GM19438 (cell line): ENCODE measurements around the gene IGFL4.

Experiments used
- ATAC-seq: cut with Tn5 transposase; IDR thresholded peaks from one replicate; pipeline ENCODE4 v1.9.1; 2021; ENCODE audit warnings: low read depth; ENCODE audit not compliant: unreplicated experiment

The IGFL4 gene

GRCh38 chr19:46022431-46023310 lies 18.1 kb downstream of the IGFL4 start, which contains the start of gene PGLYRP1:
TSS of gene PGLYRP1 (minus strand) at chr19:46023053. CDS start at chr19:46023021, 32 bp downstream.
- no peak for ATAC-seq

- ATAC-seq, result no peak
Observed at GRCh38 chr19:46022061-46022430, 18.8 kb downstream of the IGFL4 start.

GRCh38 chr19:46021531-46022041 lies 19.2 kb downstream of the IGFL4 start:
- ATAC-seq, result no peak

GRCh38 chr19:46020819-46021125 lies 20.0 kb downstream of the IGFL4 start:
- ATAC-seq, result no peak

- no peak for ATAC-seq
Observed at GRCh38 chr19:46019270-46019669, 21.5 kb downstream of the IGFL4 start.

GRCh38 chr19:46018729-46019251 lies 22.0 kb downstream of the IGFL4 start:
- ATAC-seq, result no peak

- ATAC-seq, result no peak
Observed at GRCh38 chr19:46017874-46018675, 22.7 kb downstream of the IGFL4 start.

- no peak for ATAC-seq
Observed at GRCh38 chr19:46017095-46017429, 23.7 kb downstream of the IGFL4 start.

GRCh38 chr19:46016426-46017094 lies 24.2 kb downstream of the IGFL4 start:
- ATAC-seq, result no peak

GRCh38 chr19:46015687-46016425 lies 24.9 kb downstream of the IGFL4 start:
- ATAC-seq, result no peak

GRCh38 chr19:46014941-46015686 lies 25.7 kb downstream of the IGFL4 start:
- ATAC-seq, result no peak

- ATAC-seq, result no peak
Observed at GRCh38 chr19:46014534-46014933, 26.3 kb downstream of the IGFL4 start.

- ATAC-seq, result no peak
Observed at GRCh38 chr19:46009530-46010510, 31.0 kb downstream of the IGFL4 start.

GRCh38 chr19:46006411-46006810 lies 34.4 kb downstream of the IGFL4 start:
- no peak for ATAC-seq

- ATAC-seq, result no peak
Observed at GRCh38 chr19:46002678-46003275, 38.0 kb downstream of the IGFL4 start.

GRCh38 chr19:46000491-46001246 lies 40.1 kb downstream of the IGFL4 start:
- no peak for ATAC-seq

GRCh38 chr19:45999653-46000121 lies 41.1 kb downstream of the IGFL4 start:
- no peak for ATAC-seq
